Smooth muscle cell (in vitro differentiated cells): ENCODE results near the gene FAM229A. TPM values are rescaled to one million over a fixed set of nuclear protein-coding genes. Genes with fewer than 3 reads are reported as not detected.
A peak's percentile ranks its signal among the peaks of the same experiment; 100 is the strongest.

Source experiments
- DNase-seq: peaks from one replicate; lab custom pipeline; 2025; ENCODE audit not compliant: unreplicated experiment; lab: John Stamatoyannopoulos, UW
- H2AFZ ChIP-seq: fragments of 200-600 bp; sonication (generic); 2 replicates; pipeline ENCODE4 v1.6.0; 2016; ENCODE audit warnings: antibody characterized with exemption, low read depth, mild to moderate bottlenecking
- H3F3A ChIP-seq: fragments of 200-600 bp; sonication (generic); 2 replicates; pipeline ENCODE4 v1.6.0; 2017; ENCODE audit warnings: antibody characterized with exemption, low read depth
- H3K27ac ChIP-seq: fragments of 200-600 bp; sonication (generic); 2 replicates; pipeline ENCODE4 v1.5.1; 2016; ENCODE audit warnings: low read depth, mild to moderate bottlenecking
- H3K27me3 ChIP-seq: fragments of 200-600 bp; sonication (generic); 2 replicates; pipeline ENCODE4 v1.6.1; 2016; ENCODE audit warnings: low read depth, mild to moderate bottlenecking
- H3K36me3 ChIP-seq: fragments of 200-600 bp; sonication (generic); 2 replicates; pipeline ENCODE4 v1.5.1; 2016; ENCODE audit warnings: low read depth
- H3K4me1 ChIP-seq: fragments of 200-600 bp; sonication (generic); 2 replicates; pipeline ENCODE4 v1.5.1; 2016; ENCODE audit warnings: low read depth
- H3K4me2 ChIP-seq: fragments of 200-600 bp; sonication (generic); 2 replicates; pipeline ENCODE4 v1.6.0; 2016; ENCODE audit warnings: mild to moderate bottlenecking
- H3K4me3 ChIP-seq: fragments of 200-600 bp; sonication (generic); 2 replicates; pipeline ENCODE4 v1.5.1; 2016; ENCODE audit warnings: mild to moderate bottlenecking
- H3K79me2 ChIP-seq: fragments of 200-600 bp; sonication (generic); 2 replicates; pipeline ENCODE4 v1.6.0; 2016; ENCODE audit warnings: low read depth, mild to moderate bottlenecking
- H3K9ac ChIP-seq: fragments of 200-600 bp; sonication (generic); 2 replicates; pipeline ENCODE4 v1.6.0; 2016; ENCODE audit warnings: low read depth
- H3K9me3 ChIP-seq: fragments of 200-600 bp; sonication (generic); replicated peaks from 2 replicates; pipeline ENCODE4 v1.5.1; 2016; ENCODE audit warnings: low read depth
- H4K20me1 ChIP-seq: fragments of 200-600 bp; sonication (generic); 2 replicates; pipeline ENCODE4 v1.6.0; 2016; ENCODE audit warnings: low read depth
- WGBS: methylation state at CpG from one replicate; pipeline ENCODE4 v1.1.7; 2016; ENCODE audit warnings: low lambda C conversion rate; 5-methylcytosine and 5-hydroxymethylcytosine counted together
- polyA plus RNA-seq: library from polyadenylated mRNA; unstranded; fragments of >200 nt; fragmentation: Nextera tagmentation; extraction: Ambion mirVana; gene quantifications from 2 replicates; pipeline ENCODE4 v1.2.1, GENCODE V29; 2016
- total RNA-seq: library from RNA; depleted of rRNA; stranded (reverse); fragments of >200 nt; gene quantifications from 2 replicates; pipeline ENCODE4 v1.2.3, GENCODE V29; 2014
- TF ChIP-seq, protein P1 (sequence below): fragments of 200-600 bp; sonication (generic); IDR thresholded peaks from 2 replicates; pipeline ENCODE4 v1.5.1; 2017; ENCODE audit warnings: borderline replicate concordance, mild to moderate bottlenecking, antibody characterized with exemption; ENCODE audit not compliant: insufficient read depth, poor library complexity, severe bottlenecking

FAM229A gene
- total and polyA plus RNA-seq, 2 experiments from 2014 or later = 1.6 to 11.1 TPM

DNA sequence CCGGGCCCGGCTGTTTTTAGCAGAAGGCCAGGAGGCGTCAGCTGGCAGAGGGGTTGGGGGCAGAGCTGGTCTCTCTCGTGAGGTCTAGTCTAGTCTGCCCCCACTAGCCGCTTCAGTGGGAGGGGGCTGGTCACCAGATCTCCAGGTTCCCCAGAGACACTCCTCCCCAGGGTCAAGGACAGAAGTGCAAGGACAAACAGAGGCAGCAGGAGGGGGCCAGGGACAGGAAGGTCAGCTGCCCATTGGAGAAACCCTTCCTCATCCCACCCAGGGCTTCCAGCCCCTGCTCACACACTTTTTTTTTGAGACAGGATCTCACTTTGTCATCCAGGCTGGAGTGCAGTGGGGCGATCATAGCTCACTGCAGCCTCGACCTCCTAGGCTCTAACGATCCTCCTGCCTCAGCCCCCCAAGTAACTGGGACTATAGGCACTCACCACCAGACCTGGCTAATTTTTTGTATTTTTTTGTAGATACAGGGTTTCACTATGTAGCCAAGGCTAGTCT, 10.0 kb downstream of the FAM229A start:
- peak overlapping the region; percentile 94 for H3K9ac ChIP-seq
- no peaks in the 10 kb centered on the region for H3K9me3 ChIP-seq
- peak overlapping the region; percentile 90 for H3K27ac ChIP-seq
- peaks cover 19% of the 10 kb centered on the region for H3K4me1 ChIP-seq
- peak overlapping the region; percentile 81 for H3K4me3 ChIP-seq
- H3K36me3 ChIP-seq = no peaks in the 10 kb centered on the region
- no peaks in the 10 kb centered on the region for H3K27me3 ChIP-seq
- TF ChIP-seq, protein P1, sequence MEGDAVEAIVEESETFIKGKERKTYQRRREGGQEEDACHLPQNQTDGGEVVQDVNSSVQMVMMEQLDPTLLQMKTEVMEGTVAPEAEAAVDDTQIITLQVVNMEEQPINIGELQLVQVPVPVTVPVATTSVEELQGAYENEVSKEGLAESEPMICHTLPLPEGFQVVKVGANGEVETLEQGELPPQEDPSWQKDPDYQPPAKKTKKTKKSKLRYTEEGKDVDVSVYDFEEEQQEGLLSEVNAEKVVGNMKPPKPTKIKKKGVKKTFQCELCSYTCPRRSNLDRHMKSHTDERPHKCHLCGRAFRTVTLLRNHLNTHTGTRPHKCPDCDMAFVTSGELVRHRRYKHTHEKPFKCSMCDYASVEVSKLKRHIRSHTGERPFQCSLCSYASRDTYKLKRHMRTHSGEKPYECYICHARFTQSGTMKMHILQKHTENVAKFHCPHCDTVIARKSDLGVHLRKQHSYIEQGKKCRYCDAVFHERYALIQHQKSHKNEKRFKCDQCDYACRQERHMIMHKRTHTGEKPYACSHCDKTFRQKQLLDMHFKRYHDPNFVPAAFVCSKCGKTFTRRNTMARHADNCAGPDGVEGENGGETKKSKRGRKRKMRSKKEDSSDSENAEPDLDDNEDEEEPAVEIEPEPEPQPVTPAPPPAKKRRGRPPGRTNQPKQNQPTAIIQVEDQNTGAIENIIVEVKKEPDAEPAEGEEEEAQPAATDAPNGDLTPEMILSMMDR = no peak
- H3F3A ChIP-seq = peaks cover 20% of the 10 kb centered on the region
- no peaks in the 10 kb centered on the region for H4K20me1 ChIP-seq
- no peak for DNase-seq
- peak overlapping the region; percentile 94 for H2AFZ ChIP-seq
- no peaks in the 10 kb centered on the region for H3K79me2 ChIP-seq
- H3K4me2 ChIP-seq = peak overlapping the region; percentile 99
- 42% methylated on average over 8 of the region's 8 CpGs for WGBS

DNA sequence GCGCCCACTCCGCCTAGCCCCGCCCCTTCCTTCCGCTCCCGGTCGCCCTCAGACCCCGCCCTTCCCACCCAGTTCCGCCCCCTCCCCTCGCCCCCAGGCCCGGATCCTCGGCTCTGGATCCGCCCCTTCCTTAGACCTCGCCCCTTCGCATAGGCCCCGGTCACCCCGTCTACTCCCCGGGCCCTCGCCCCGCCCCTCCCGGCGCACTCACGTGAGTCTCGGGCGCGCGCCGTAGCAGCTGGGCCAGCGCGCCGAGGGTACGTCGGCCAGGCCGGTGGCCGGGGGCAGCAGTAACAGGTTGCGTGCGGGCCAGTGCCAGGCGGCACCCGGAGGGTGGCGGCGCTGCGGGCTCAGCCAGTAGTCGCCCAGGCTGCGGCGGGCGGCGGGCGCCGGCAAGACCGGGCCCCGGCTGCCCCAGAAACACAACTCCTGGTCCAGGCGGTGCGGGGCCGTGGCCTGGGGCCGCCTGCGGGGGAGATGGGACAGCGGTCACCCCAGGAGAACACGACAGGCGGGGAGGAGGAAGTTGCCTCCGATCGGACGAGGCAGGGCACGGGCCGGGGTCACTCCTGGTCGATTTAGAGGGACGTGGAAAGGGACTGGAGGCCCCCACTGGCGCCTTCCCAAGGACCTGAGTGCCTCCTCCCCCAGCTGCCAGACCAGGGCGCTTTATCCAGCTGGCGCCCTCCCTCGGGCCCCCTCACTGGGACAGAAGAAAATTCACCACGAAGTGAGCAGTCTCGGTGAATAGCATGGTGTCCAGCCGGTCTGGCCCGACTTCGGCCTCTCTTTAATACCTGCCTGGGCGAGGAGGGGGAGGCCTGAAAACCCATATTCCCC, 10.7 kb downstream of the FAM229A start:
- Histone ChIP-seq H3K4me2 (peak overlapping the region; percentile 99), H3K9me3 (no peaks in the 10 kb centered on the region), H3K9ac (peak overlapping the region; percentile 94), H3F3A (peaks cover 20% of the 10 kb centered on the region), H4K20me1 (no peaks in the 10 kb centered on the region), H3K4me1 (peaks cover 19% of the 10 kb centered on the region), H2AFZ (peak overlapping the region; percentile 94), H3K79me2 (no peaks in the 10 kb centered on the region), H3K27me3 (no peaks in the 10 kb centered on the region), H3K36me3 (no peaks in the 10 kb centered on the region), H3K27ac (peak overlapping the region; percentile 90), H3K4me3 (peak overlapping the region; percentile 81)
- 3% methylated on average over 43 of the region's 75 CpGs for WGBS
- TF ChIP-seq, protein P1 = no peak
- peak; percentile 89 for DNase-seq

DNA sequence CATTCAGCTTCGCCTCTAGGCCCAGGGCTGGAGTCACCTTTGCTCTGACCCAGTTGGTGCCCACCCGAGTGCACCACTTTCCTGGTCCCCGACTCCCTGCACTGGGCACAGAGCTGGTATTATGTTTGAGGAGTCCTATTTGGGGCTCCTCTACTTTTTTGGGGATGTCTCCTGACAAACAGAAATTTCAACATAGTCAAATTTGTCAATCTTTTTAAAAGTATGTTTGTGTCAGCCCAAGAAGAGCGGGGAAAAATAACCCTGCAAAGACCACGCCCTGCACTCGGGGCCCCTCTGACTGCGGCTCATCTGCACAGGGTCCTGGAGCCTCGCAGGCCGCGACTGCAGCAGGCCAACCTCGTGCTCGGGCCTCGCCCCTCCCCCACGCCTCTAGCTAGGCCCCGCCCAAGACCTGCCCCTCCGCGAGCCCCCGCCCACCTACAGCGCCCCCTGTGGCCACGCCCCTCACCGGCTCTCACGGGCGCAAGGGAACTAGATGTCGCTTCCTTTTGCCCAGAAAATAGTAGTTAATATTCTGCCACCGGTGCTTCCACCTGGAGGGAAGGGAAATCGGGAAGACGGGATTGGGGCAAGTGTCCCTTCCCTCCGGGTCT, 11.4 kb downstream of the FAM229A start:
- DNase-seq = peak; percentile 89
- H3K9ac ChIP-seq = peak overlapping the region; percentile 94

More for the DNA sequence above, 11.4 kb downstream of the FAM229A start:
- 20% methylated on average over 28 of the region's 28 CpGs for WGBS
- peaks cover 19% of the 10 kb centered on the region for H3K4me1 ChIP-seq
- no peaks in the 10 kb centered on the region for H3K79me2 ChIP-seq
- peaks cover 20% of the 10 kb centered on the region for H3F3A ChIP-seq
- TF ChIP-seq, protein P1 = peak; percentile 67
- H3K36me3 ChIP-seq = no peaks in the 10 kb centered on the region
- no peaks in the 10 kb centered on the region for H3K9me3 ChIP-seq
- peak overlapping the region; percentile 99 for H3K4me2 ChIP-seq
- H3K27ac ChIP-seq = peak overlapping the region; percentile 90
- H4K20me1 ChIP-seq = no peaks in the 10 kb centered on the region
- H3K27me3 ChIP-seq = no peaks in the 10 kb centered on the region
- no peak overlapping the region for H2AFZ ChIP-seq
- peak overlapping the region; percentile 81 for H3K4me3 ChIP-seq
